ENCODE measurements around the gene ETV3. TPM values are rescaled to one million over a fixed set of nuclear protein-coding genes. Genes with fewer than 3 reads are reported as not detected.

The ETV3 gene
- total RNA-seq (2012; rRNA removed) (14.7 and 21.1 TPM in 2 replicates), polyA plus RNA-seq (2012; rRNA removed) (6.4 and 6.8 TPM in 2 replicates), Bru-seq, nascent RNA (percentile 84 among the genes with signal in this experiment), BruChase-seq, experiment 1, labeled RNA remaining after a 6-hour chase (percentile 67 among the genes with signal in this experiment), BruChase-seq, experiment 2, labeled RNA remaining after a 2-hour chase (percentile 87 among the genes with signal in this experiment)
- 2.9 and 4.0 TPM in 2 replicates for polyA plus RNA-seq (2012; cell fraction: cytosol; rRNA removed)
- polyA plus RNA-seq (2012; cell fraction: nucleus; rRNA removed; ENCODE audit: low replicate concordance), result 10.0 and 112 TPM in 2 replicates
- long read RNA-seq, partial matches to known transcripts, result 1 of 2 reads
- long read RNA-seq, other reads (novel, unspliced or antisense), result 1 of 2 reads

DNA sequence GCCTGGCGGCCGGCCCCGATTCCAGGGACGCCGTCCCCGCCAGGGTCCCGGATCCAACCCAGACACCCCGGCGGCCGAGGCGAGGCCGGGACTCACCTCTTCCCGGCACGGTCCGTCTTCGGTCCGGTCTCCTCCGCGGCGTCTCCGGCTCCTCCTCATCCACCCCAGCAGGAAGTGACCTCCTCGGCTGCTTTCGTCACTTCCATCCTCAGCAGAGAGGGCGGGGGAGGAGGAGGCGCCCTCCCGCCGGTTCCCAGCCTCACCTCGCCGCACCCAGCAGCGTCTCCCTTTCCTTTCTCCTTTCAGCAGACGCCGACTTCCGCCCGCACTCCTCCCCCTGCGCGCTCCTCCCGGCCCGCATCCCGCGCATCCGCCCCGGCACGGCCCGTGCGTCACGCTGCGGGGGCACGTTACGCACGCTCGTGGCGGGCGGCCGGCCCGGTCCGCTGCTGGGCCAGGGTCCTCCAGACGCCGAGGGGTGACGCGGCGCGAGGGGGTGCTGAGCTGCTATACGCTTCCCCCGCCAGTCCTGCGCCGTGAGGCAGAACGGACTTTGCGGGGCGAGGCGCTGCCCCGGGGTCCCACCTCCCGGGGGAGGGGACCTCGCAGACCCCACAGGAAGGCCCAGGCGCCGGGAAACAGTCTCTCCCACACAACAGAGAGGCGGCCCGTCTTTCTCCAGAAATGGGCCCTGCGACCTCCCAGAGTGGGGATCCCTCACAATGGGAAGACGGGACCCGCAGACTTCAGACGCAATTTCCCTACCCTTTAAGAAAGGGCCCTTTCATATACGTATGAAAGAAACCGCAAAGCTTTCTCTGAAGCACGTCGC lies at the start of gene ETV3:
ETV3 (minus strand) TSS at position 176 of the 832 bp plus-strand sequence. CDS start 2,043 bp downstream, outside the sequence.
- 0% methylated on average over 45 of the region's 85 CpGs; no CpG with 5 or more reads in 1 of the 2 experiments for WGBS, 2 experiments (ENCODE audit: extremely low coverage in 2 of 2, insufficient read length in 1 of 2)
- no TSS peak for BruUV-seq (replicated peaks)
- Histone ChIP-seq H3K4me3 (ENCODE audit: insufficient read depth, low read depth, low read length) (peak within 1 kb of the TSS; percentile 91), H4K5ac (ENCODE audit: low read depth, low read length) (peak within 1 kb of the TSS; percentile 62), H3K9me1 (ENCODE audit: insufficient read depth, low read length) (peaks cover 2% of the 10 kb centered on the region; the same call in 1 of the 2 replicates), H2BK5ac (ENCODE audit: low read depth, low read length, poor library complexity, severe bottlenecking) (peak within 1 kb of the TSS; percentile 78), H4K8ac (ENCODE audit: low read depth in 2 of 2, low read length in 2 of 2) (peak within 1 kb of the TSS; percentile 98 to 100), H2AK5ac (ENCODE audit: low read depth, low read length) (peak within 1 kb of the TSS; percentile 65), H2BK20ac (ENCODE audit: low read depth, low read length) (no peak within 1 kb of the TSS), H3K56ac (ENCODE audit: extremely low read depth, insufficient read depth, low read length) (peak within 1 kb of the TSS; percentile 75), H3K14ac (replicated peaks; ENCODE audit: low read depth, low read length) (peak within 1 kb of the TSS; percentile 79), H4K91ac (ENCODE audit: insufficient read depth, low read depth, low read length) (peak within 1 kb of the TSS; percentile 64), H3K4ac (ENCODE audit: low read depth, low read length) (peak within 1 kb of the TSS; percentile 93), H3K27me3 (ENCODE audit: control insufficient read depth, insufficient read depth, low read length) (no peaks in the 10 kb centered on the region), H3K18ac (ENCODE audit: low read depth, low read length) (peak within 1 kb of the TSS; percentile 44), H3K27ac (ENCODE audit: insufficient read depth, low read length) (peak within 1 kb of the TSS; percentile 77), H2AK9ac (replicated peaks; ENCODE audit: low read depth, low read length, poor library complexity) (peak within 1 kb of the TSS; percentile 95), H2BK120ac (ENCODE audit: low read depth, low read length) (peak within 1 kb of the TSS; percentile 20), H3K9me3 (ENCODE audit: control insufficient read depth, insufficient read depth, low read length) (no peaks in the 10 kb centered on the region), H3K79me1 (ENCODE audit: low read depth in 1 of 2, low read length in 2 of 2) (peaks cover 13 to 36% of the 10 kb centered on the region in 2 experiments), H3K23ac (ENCODE audit: low read depth, low read length) (peak within 1 kb of the TSS; percentile 86), H2AFZ (replicated peaks; ENCODE audit: low read length, poor library complexity) (peak within 1 kb of the TSS; percentile 97), H3K36me3 (ENCODE audit: control insufficient read depth, insufficient read depth, low read length) (peaks cover 19% of the 10 kb centered on the region), H3K9ac (ENCODE audit: low read depth, low read length) (peak within 1 kb of the TSS; percentile 78), H3K4me1 (ENCODE audit: control insufficient read depth, insufficient read depth, low read length) (peaks cover 4% of the 10 kb centered on the region), H2BK15ac (ENCODE audit: low read depth, low read length) (0 out of 3 replicates have a peak within 1 kb of the TSS, but pooled peaks have one; percentile 27), H3K4me2 (ENCODE audit: low read depth, low read length) (peak within 1 kb of the TSS; percentile 96), H4K20me1 (ENCODE audit: insufficient read depth, low read length) (peaks cover 24% of the 10 kb centered on the region)
- in situ Hi-C loops (cut with MboI; ENCODE audit: low sequenced_read_pairs) (no loop called here), intact Hi-C loops (cut with micrococcal nuclease) (loop anchor here (5.0 kb wide), 1 partner anchor 46 kb away; no protein-coding TSS in a partner anchor), dilution Hi-C loops (cut with HindIII; ENCODE audit: low sequenced_read_pairs, unreplicated experiment) (no loop called here)
- DNase-seq (peak; percentile 92), ATAC-seq (ENCODE audit: low read depth) (peak; percentile 93)
- ChIA-PET CTCF (no interaction called here), POLR2A (ENCODE audit: unreplicated experiment) (no interaction called here)
- TF ChIP-seq, protein P1, sequence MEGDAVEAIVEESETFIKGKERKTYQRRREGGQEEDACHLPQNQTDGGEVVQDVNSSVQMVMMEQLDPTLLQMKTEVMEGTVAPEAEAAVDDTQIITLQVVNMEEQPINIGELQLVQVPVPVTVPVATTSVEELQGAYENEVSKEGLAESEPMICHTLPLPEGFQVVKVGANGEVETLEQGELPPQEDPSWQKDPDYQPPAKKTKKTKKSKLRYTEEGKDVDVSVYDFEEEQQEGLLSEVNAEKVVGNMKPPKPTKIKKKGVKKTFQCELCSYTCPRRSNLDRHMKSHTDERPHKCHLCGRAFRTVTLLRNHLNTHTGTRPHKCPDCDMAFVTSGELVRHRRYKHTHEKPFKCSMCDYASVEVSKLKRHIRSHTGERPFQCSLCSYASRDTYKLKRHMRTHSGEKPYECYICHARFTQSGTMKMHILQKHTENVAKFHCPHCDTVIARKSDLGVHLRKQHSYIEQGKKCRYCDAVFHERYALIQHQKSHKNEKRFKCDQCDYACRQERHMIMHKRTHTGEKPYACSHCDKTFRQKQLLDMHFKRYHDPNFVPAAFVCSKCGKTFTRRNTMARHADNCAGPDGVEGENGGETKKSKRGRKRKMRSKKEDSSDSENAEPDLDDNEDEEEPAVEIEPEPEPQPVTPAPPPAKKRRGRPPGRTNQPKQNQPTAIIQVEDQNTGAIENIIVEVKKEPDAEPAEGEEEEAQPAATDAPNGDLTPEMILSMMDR (conservative IDR thresholded peaks at IDR 0.05; ENCODE audit: low read depth, low read length), result no peak
- TF ChIP-seq, protein P2, sequence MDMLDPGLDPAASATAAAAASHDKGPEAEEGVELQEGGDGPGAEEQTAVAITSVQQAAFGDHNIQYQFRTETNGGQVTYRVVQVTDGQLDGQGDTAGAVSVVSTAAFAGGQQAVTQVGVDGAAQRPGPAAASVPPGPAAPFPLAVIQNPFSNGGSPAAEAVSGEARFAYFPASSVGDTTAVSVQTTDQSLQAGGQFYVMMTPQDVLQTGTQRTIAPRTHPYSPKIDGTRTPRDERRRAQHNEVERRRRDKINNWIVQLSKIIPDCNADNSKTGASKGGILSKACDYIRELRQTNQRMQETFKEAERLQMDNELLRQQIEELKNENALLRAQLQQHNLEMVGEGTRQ (IDR thresholded peaks at IDR 0.05; ENCODE audit: low read depth, low read length), result peak; percentile 35; the same call in 1 of the 2 replicates
- 0 out of 2 replicates have a peak, but pooled peaks have one; percentile 9 for TF ChIP-seq RFX5 (IDR thresholded peaks at IDR 0.05; ENCODE audit: low read depth, low read length)
- TF ChIP-seq FOS (IDR thresholded peaks at IDR 0.05; ENCODE audit: low read depth, low read length), result peak; percentile 60
- no peak for TF ChIP-seq MAFK (IDR thresholded peaks at IDR 0.05; ENCODE audit: low read depth, low read length)
- TF ChIP-seq POLR2A (IDR thresholded peaks at IDR 0.05; ENCODE audit: low read depth, low read length), result peak; percentile 98
- TF ChIP-seq MXI1 (IDR thresholded peaks at IDR 0.05; ENCODE audit: borderline replicate concordance, low read depth, low read length), result peak; percentile 48; the same call in 1 of the 2 replicates
- no peak for TF ChIP-seq RCOR1 (IDR thresholded peaks at IDR 0.05; ENCODE audit: insufficient replicate concordance, low read length)
- 0 out of 2 replicates have a peak, but pooled peaks have one; percentile 15 for TF ChIP-seq CEBPB (IDR thresholded peaks at IDR 0.05; ENCODE audit: low read depth, low read length)
- no peak for TF ChIP-seq NFE2L2 (IDR thresholded peaks at IDR 0.05; ENCODE audit: low read depth, low read length)
- TF ChIP-seq MAZ (IDR thresholded peaks at IDR 0.05; ENCODE audit: borderline replicate concordance, low read depth, low read length), result peak; percentile 95
- TF ChIP-seq BHLHE40 (IDR thresholded peaks at IDR 0.05; ENCODE audit: low read depth, low read length), result peak; percentile 91
- TF ChIP-seq CHD1 (IDR thresholded peaks at IDR 0.05; ENCODE audit: low read depth, low read length), result peak; percentile 85
